Progenitor cell of endocrine pancreas (in vitro differentiated cells): ENCODE data around the gene FAM118A. TPM values are rescaled to one million over a fixed set of nuclear protein-coding genes. Genes with fewer than 3 reads are reported as not detected.
"Not testable (repeated sequence)": the region's sequence is repeated elsewhere in the genome, so short reads cannot be mapped to it uniquely, and the experiment has no call there.

Source experiments
- DNase-seq: peaks from one replicate; pipeline ENCODE4 v3.0.0; 2021; ENCODE audit warnings: low spot score; ENCODE audit not compliant: unreplicated experiment
- H3K27ac Mint-ChIP-seq: 2 replicates; pipeline ENCODE4 v1.8.0; 2021; ENCODE audit warnings: mild to moderate bottlenecking, moderate library complexity, mixed read lengths
- H3K27me3 Mint-ChIP-seq: 2 replicates; pipeline ENCODE4 v1.8.0; 2021; ENCODE audit warnings: mixed read lengths
- H3K36me3 Mint-ChIP-seq: 2 replicates; pipeline ENCODE4 v1.8.0; 2022; ENCODE audit warnings: mixed read lengths; ENCODE audit not compliant: insufficient read depth
- H3K4me1 Mint-ChIP-seq: 2 replicates; pipeline ENCODE4 v1.8.0; 2021; ENCODE audit warnings: low read depth, mixed read lengths
- H3K4me3 Mint-ChIP-seq: 2 replicates; pipeline ENCODE4 v1.8.0; 2021; ENCODE audit warnings: low read depth, mild to moderate bottlenecking, moderate library complexity, mixed read lengths
- H3K9me3 Mint-ChIP-seq: 2 replicates; pipeline ENCODE4 v1.8.0; 2021; ENCODE audit warnings: low read depth, mixed read lengths
- CTCF ChIP-seq: fragments of 200-600 bp; sonication (generic); IDR thresholded peaks from one replicate; pipeline ENCODE4 v1.5.0; 2021; ENCODE audit warnings: antibody characterized with exemption, mild to moderate bottlenecking; ENCODE audit not compliant: unreplicated experiment
- total RNA-seq: library from RNA; stranded (reverse); gene quantifications from 2 replicates; pipeline ENCODE4 v1.2.1, GENCODE V29; 2021

Gene FAM118A
- total RNA-seq, 1 donor from 2014 or later: 122 TPM

GRCh38 chr22:45294030-45294429 lies 15.7 kb upstream of the FAM118A start:
- peaks cover 24% of the 10 kb centered on the region for H3K27me3 Mint-ChIP-seq
- no peak overlapping the region for H3K4me3 Mint-ChIP-seq
- H3K36me3 Mint-ChIP-seq: no peaks in the 10 kb centered on the region
- no peak for TF ChIP-seq CTCF
- DNase-seq: no peak
- no peaks in the 10 kb centered on the region for H3K4me1 Mint-ChIP-seq
- H3K27ac Mint-ChIP-seq: no peak overlapping the region
- H3K9me3 Mint-ChIP-seq: no peaks in the 10 kb centered on the region

DNA sequence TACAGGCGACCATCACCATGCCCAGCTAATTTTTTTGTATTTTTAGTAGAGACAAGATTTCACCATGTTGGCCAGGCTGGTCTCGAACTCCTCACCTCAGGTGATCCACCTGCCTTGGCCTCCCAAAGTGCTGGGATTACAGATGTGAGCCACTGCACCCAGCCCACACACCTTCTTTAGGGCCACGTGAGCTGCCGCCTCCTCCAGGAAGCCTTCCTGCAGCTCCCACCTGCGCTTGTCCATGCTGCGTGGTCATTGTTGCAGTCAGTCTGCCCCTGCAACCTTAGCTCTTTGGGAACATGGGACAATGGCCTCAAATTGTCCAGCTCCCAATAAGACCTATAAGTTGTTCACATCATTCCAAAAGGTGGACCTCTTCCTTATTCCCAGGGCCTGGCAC lies 14.7 kb upstream of the FAM118A start:
- not testable (repeated sequence) for H3K4me3 Mint-ChIP-seq, H3K27ac Mint-ChIP-seq, DNase-seq, H3K36me3 Mint-ChIP-seq, H3K4me1 Mint-ChIP-seq, H3K9me3 Mint-ChIP-seq
- peaks cover 24% of the 10 kb centered on the region for H3K27me3 Mint-ChIP-seq

DNA sequence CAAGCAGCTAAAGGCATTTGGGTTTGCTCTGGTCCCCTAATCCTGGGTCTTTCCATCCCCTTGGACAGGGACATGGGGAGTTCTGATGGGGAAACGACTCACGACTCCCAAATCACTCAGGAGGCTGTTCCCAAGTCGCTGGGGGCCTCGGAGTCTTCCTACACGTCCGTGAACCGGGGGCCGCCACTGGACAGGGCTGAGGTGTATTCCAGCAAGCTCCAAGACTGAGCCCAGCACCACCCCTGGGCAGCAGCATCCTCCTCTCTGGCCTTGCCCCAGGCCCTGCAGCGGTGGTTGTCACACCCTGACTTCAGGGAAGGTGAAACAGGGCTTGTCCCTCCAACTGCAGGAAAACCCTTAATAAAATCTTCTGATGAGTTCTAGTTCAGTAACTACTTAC lies 14.2 kb upstream of the FAM118A start:
- peaks cover 24% of the 10 kb centered on the region for H3K27me3 Mint-ChIP-seq
- H3K36me3 Mint-ChIP-seq: no peaks in the 10 kb centered on the region
- no peak for DNase-seq
- no peaks in the 10 kb centered on the region for H3K9me3 Mint-ChIP-seq
- no peak for TF ChIP-seq CTCF
- no peak overlapping the region for H3K4me3 Mint-ChIP-seq
- H3K4me1 Mint-ChIP-seq: no peaks in the 10 kb centered on the region
- H3K27ac Mint-ChIP-seq: no peak overlapping the region

DNA sequence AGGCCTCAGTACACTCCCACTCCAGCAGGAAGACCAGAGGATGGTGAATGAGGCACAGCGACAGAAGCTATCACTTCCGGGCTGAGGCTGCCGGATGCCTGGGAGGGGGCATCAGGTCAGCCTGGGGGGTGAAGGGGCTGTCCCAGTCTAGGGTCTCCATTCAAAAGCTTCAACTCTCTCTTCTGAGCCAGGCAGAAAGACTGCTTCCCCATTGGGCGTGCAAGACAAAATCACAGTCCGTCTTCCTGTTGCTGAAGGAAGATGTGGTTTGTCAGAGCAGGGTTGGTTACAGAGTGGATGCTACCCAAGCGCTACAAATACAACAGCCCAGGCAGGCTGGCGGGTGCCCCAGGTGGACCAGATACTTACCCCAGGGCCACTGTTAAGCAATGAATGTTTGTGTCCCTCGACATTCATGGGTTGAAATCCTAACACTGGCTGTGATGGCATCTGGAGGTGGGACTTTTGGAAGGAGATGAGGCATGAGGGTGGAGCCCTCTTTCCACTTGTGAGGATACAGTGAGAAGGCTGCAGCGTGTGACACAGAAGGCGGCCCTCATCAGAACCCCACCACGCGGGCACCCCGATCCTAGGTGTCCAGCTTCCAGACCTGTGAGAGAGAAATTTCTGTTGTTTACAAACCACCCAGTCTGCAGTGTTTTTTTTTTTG lies 13.0 kb upstream of the FAM118A start:
- Mint-ChIP-seq H3K27ac (no peak overlapping the region), H3K4me1 (no peaks in the 10 kb centered on the region), H3K9me3 (no peaks in the 10 kb centered on the region), H3K36me3 (no peaks in the 10 kb centered on the region), H3K4me3 (no peak overlapping the region), H3K27me3 (peaks cover 24% of the 10 kb centered on the region)
- DNase-seq: no peak
- TF ChIP-seq CTCF: no peak

GRCh38 chr22:45298934-45299505 lies 10.7 kb upstream of the FAM118A start:
- no peak for TF ChIP-seq CTCF
- Mint-ChIP-seq H3K36me3 (no peaks in the 10 kb centered on the region), H3K27me3 (peaks cover 16% of the 10 kb centered on the region), H3K27ac (no peak overlapping the region), H3K4me3 (no peak overlapping the region), H3K9me3 (no peaks in the 10 kb centered on the region), H3K4me1 (no peaks in the 10 kb centered on the region)
- DNase-seq: no peak

GRCh38 chr22:45302751-45303150 lies 7.0 kb upstream of the FAM118A start:
- H3K9me3 Mint-ChIP-seq: no peaks in the 10 kb centered on the region
- TF ChIP-seq CTCF: no peak

More at GRCh38 chr22:45302751-45303150, 7.0 kb upstream of the FAM118A start:
- peaks cover 7% of the 10 kb centered on the region for H3K27me3 Mint-ChIP-seq
- no peaks in the 10 kb centered on the region for H3K36me3 Mint-ChIP-seq
- no peak overlapping the region for H3K27ac Mint-ChIP-seq
- H3K4me3 Mint-ChIP-seq: no peak overlapping the region
- H3K4me1 Mint-ChIP-seq: no peaks in the 10 kb centered on the region
- DNase-seq: no peak
